Endothelial cell of umbilical vein (primary cell): ENCODE data around the gene MIB1.

Source experiments
- EZH2 ChIP-seq: IDR thresholded peaks from 2 replicates; pipeline ENCODE4 v1.6.1; 2012; ENCODE audit warnings: borderline replicate concordance, low read depth, mild to moderate bottlenecking, moderate library complexity, low read length, inconsistent platforms; ENCODE audit not compliant: severe bottlenecking
- FOS ChIP-seq: IDR thresholded peaks from 2 replicates; pipeline ENCODE4 v1.6.1; 2011; ENCODE audit warnings: mild to moderate bottlenecking, low read length, moderate library complexity, borderline replicate concordance; ENCODE audit not compliant: insufficient read depth
- JUN ChIP-seq: IDR thresholded peaks from 2 replicates; pipeline ENCODE4 v1.6.1; 2011; ENCODE audit warnings: borderline replicate concordance, low read depth; ENCODE audit not compliant: insufficient read length, insufficient read depth
- POLR2A ChIP-seq: IDR thresholded peaks from 2 replicates; pipeline ENCODE4 v1.6.1; 2012; ENCODE audit warnings: low read depth, mild to moderate bottlenecking, control low read depth, low read length
- POLR2AphosphoS5 ChIP-seq: IDR thresholded peaks from 2 replicates; pipeline ENCODE4 v1.6.1; 2012; ENCODE audit warnings: low read depth, mild to moderate bottlenecking, control low read depth, low read length, moderate library complexity; ENCODE audit not compliant: insufficient read depth
- TF ChIP-seq, protein P1 (sequence below), 2 donors: IDR thresholded peaks; 1 replicate in 1 of 2; 2 replicates in 1 of 2; pipeline ENCODE4 v1.5.1; 2011; ENCODE audit warnings: low read length in 2 of 2, mild to moderate bottlenecking in 2 of 2, moderate library complexity in 2 of 2, control low read depth in 1 of 2, inconsistent platforms in 1 of 2, low read depth in 1 of 2; ENCODE audit not compliant: insufficient read depth in 1 of 2; ENCODE audit errors: extremely low read depth in 1 of 2

DNA sequence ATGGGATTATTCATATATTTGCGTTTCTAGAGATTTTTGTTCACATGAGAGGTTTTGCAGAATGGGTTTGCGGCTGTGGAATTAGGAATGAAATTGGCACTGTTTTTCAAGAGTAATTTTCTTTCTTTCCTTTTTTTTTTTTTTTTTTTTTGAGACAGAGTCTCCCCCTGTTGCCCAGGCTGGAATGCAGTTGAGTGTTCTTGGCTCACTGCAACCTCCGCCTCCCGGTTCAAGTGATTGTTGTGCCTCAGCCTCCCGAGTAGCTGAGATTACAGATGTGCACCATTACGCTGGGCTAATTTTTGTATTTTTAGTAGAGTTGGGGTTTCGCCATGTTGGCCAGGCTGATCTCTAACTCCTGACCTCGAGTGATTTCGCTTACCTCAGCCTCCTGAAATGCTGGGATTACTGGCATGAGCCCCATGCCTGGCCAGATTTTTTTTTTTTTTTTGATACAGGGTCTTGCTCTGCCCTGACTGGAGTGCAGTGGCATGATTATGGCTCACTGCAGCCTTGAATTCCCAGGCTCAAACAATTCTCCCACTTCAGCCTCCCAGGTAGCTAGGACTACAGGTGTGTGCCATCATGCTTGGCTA, 65.3 kb downstream of the MIB1 start:
- TF ChIP-seq, protein P1, sequence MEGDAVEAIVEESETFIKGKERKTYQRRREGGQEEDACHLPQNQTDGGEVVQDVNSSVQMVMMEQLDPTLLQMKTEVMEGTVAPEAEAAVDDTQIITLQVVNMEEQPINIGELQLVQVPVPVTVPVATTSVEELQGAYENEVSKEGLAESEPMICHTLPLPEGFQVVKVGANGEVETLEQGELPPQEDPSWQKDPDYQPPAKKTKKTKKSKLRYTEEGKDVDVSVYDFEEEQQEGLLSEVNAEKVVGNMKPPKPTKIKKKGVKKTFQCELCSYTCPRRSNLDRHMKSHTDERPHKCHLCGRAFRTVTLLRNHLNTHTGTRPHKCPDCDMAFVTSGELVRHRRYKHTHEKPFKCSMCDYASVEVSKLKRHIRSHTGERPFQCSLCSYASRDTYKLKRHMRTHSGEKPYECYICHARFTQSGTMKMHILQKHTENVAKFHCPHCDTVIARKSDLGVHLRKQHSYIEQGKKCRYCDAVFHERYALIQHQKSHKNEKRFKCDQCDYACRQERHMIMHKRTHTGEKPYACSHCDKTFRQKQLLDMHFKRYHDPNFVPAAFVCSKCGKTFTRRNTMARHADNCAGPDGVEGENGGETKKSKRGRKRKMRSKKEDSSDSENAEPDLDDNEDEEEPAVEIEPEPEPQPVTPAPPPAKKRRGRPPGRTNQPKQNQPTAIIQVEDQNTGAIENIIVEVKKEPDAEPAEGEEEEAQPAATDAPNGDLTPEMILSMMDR (IDR thresholded peaks at IDR 0.05; ENCODE audit: extremely low read depth in 1 of 2, insufficient read depth in 1 of 2, low read depth in 1 of 2, low read length in 2 of 2): no peak
- TF ChIP-seq EZH2: no peak
- TF ChIP-seq POLR2AphosphoS5: no peak
- TF ChIP-seq POLR2A: no peak
- TF ChIP-seq FOS: no peak
- TF ChIP-seq JUN: no peak
